ENCODE results near the gene SLC22A8. TPM values are rescaled to one million over a fixed set of nuclear protein-coding genes. Genes with fewer than 3 reads are reported as not detected.

SLC22A8 gene
- not detected in 2 replicates for total RNA-seq

GRCh38 chr11:63015521-63016215 lies at the start of gene SLC22A8:
Gene SLC22A8 (minus strand): TSS chr11:63015841. CDS start chr11:63014958, 883 bp downstream.

GRCh38 chr11:62984451-62984991 lies 31.1 kb downstream of the SLC22A8 start, which contains the start of gene SLC22A6:
Gene SLC22A6 (minus strand): TSS chr11:62984967. CDS start chr11:62984690, 277 bp downstream.

Other genes starting within 250 kb of the SLC22A8 start
- gene TAF6L, start 244.4 kb downstream of the SLC22A8 start, total RNA-seq, result 13.7 and 17.6 TPM in 2 replicates
- gene TMEM179B, start 228.4 kb downstream of the SLC22A8 start, total RNA-seq, result 75.6 and 85.9 TPM in 2 replicates
- gene TMEM223, start 223.8 kb downstream of the SLC22A8 start, total RNA-seq, result 31.0 and 34.3 TPM in 2 replicates
- gene NXF1, start 210.4 kb downstream of the SLC22A8 start, total RNA-seq, result 26.2 and 38.2 TPM in 2 replicates
- gene STX5, start 183.8 kb downstream of the SLC22A8 start, total RNA-seq, result 30.7 and 35.2 TPM in 2 replicates
- not detected in 2 replicates for gene TEX54, start 183.0 kb downstream of the SLC22A8 start, total RNA-seq
- 40.7 and 56.0 TPM in 2 replicates for gene WDR74, start 176.3 kb downstream of the SLC22A8 start, total RNA-seq
- 211 and 250 TPM in 2 replicates for gene SLC3A2, start 134.9 kb downstream of the SLC22A8 start, total RNA-seq
- not detected in 2 replicates for gene CHRM1, start 94.5 kb downstream of the SLC22A8 start, total RNA-seq
- gene SLC22A6, start 30.9 kb downstream of the SLC22A8 start, total RNA-seq, result not detected in 2 replicates
- gene SLC22A24, start 128.4 kb upstream of the SLC22A8 start, total RNA-seq, result not detected in 2 replicates
- gene SLC22A25, start 227.8 kb upstream of the SLC22A8 start, total RNA-seq, result not detected in 2 replicates

Data from pericardium fibroblast (primary cell).